HepG2 (cell line): ENCODE data around the gene RRAD. TPM values are rescaled to one million over a fixed set of nuclear protein-coding genes. Genes with fewer than 3 reads are reported as not detected.

Experiments used
- KDM3A ChIP-seq: IDR thresholded peaks from 2 replicates; pipeline ENCODE4 v1.6.1; 2018; ENCODE audit warnings: low read depth, missing compliant biosample characterization
- KIAA2018 ChIP-seq: sonication (generic); formaldehyde crosslinking; IDR thresholded peaks from 2 replicates; pipeline ENCODE4 v1.5.0; 2020; ENCODE audit warnings: mild to moderate bottlenecking, missing genetic modification reagents, borderline replicate concordance
- PHB2 ChIP-seq: fragments of 450-650 bp; IDR thresholded peaks from 2 replicates; pipeline ENCODE4 v1.6.1; 2018; ENCODE audit not compliant: partially characterized antibody
- SOX6 ChIP-seq, 2 experiments: fragments of 450-650 bp in 1 of 2; sonication (generic) in 1 of 2; formaldehyde crosslinking in 1 of 2; IDR thresholded peaks; 2 replicates each; pipeline versions ENCODE4 v1.4.0 to v1.6.1; 2017 to 2020; ENCODE audit warnings: antibody characterized with exemption in 1 of 2, mild to moderate bottlenecking in 1 of 2, missing genetic modification reagents in 1 of 2
- ZC3H13 ChIP-seq: sonication (generic); formaldehyde crosslinking; IDR thresholded peaks from 2 replicates; pipeline ENCODE4 v1.8.1; 2023; ENCODE audit warnings: mild to moderate bottlenecking, missing genetic modification reagents, moderate library complexity
- ZFYVE20 ChIP-seq: sonication (generic); formaldehyde crosslinking; IDR thresholded peaks from 2 replicates; pipeline ENCODE4 v1.8.0; 2023; ENCODE audit warnings: low read depth, mild to moderate bottlenecking, moderate library complexity, missing genetic modification reagents, borderline replicate concordance
- ZNF20 ChIP-seq: sonication (generic); formaldehyde crosslinking; IDR thresholded peaks from 2 replicates; pipeline ENCODE4 v1.4.0; 2020; ENCODE audit warnings: mild to moderate bottlenecking, moderate library complexity, missing genetic modification reagents
- ZNF3 ChIP-seq: IDR thresholded peaks from 2 replicates; pipeline ENCODE4 v1.7.0; 2017; ENCODE audit warnings: inconsistent platforms
- polyA plus RNA-seq, 8 experiments: library from polyadenylated mRNA; depleted of rRNA in 3 of 8; stranded (reverse) in 7 of 8; unstranded in 1 of 8; fragments of >200 nt; fragmentation: Illumina TruSeq in 4 of 8; extraction: Trizol in 4 of 8; gene quantifications; 2 replicates each; pipeline versions ENCODE4 v1.2.1 to v1.2.3, GENCODE V29; 2011 to 2016; ENCODE audit warnings: low read depth in 4 of 8, missing spikeins in 1 of 8, mixed read lengths in 1 of 8; ENCODE audit not compliant: insufficient read depth in 1 of 8
- total RNA-seq, 5 experiments: library from RNA; depleted of rRNA; stranded (reverse); fragments of >200 nt; fragmentation: Illumina TruSeq; extraction: Trizol; gene quantifications; 2 replicates each; pipeline ENCODE4 v1.2.3, GENCODE V29; 2016; ENCODE audit warnings: low read depth in 1 of 5

RRAD gene
- total and polyA plus RNA-seq, 2 of the 13 experiments (the other 11 are each of a cell fraction or from before 2014, with no cell fraction given), result 0.80 to 1.1 TPM

GRCh38 chr16:66942981-66943380 lies 17.6 kb upstream of the RRAD start (continued):
- TF ChIP-seq ZC3H13 (no peak), SOX6 (IDR thresholded peaks at IDR 0.05) (no peak), SOX6 (CRISPR knock-in tag; IDR thresholded peaks at IDR 0.05) (no peak), KIAA2018 (CRISPR knock-in tag) (no peak), PHB2 (no peak), ZFYVE20 (CRISPR knock-in tag) (no peak), ZNF20 (no peak), ZNF3 (CRISPR knock-in tag) (no peak), KDM3A (CRISPR knock-in tag) (no peak)
